Activated naive CD8-positive, alpha-beta T cell treated with anti-CD3 and anti-CD28 coated beads for 36 hours (primary cell): ENCODE measurements around the gene PRR16. TPM values are rescaled to one million over a fixed set of nuclear protein-coding genes. Genes with fewer than 3 reads are reported as not detected.

Experiments
- DNase-seq: peaks from one replicate; pipeline ENCODE4 v3.0.0; 2021
- H3K27ac Mint-ChIP-seq: one replicate; pipeline ENCODE4 v1.8.0; 2022; ENCODE audit warnings: mild to moderate bottlenecking, moderate library complexity, mixed read lengths
- H3K27me3 Mint-ChIP-seq: one replicate; pipeline ENCODE4 v1.8.0; 2022; ENCODE audit warnings: mild to moderate bottlenecking, mixed read lengths
- H3K36me3 Mint-ChIP-seq: one replicate; pipeline ENCODE4 v1.8.0; 2021; ENCODE audit warnings: mild to moderate bottlenecking, mixed read lengths
- H3K4me1 Mint-ChIP-seq: one replicate; pipeline ENCODE4 v1.8.0; 2021; ENCODE audit warnings: mixed read lengths
- H3K4me3 Mint-ChIP-seq: one replicate; pipeline ENCODE4 v1.8.0; 2022; ENCODE audit warnings: mild to moderate bottlenecking, moderate library complexity, mixed read lengths
- H3K9me3 Mint-ChIP-seq: one replicate; pipeline ENCODE4 v1.8.0; 2022; ENCODE audit warnings: mixed read lengths
- total RNA-seq, 2 experiments: library from RNA; stranded (reverse); gene quantifications; one replicate each; pipeline ENCODE4 v1.2.3, GENCODE V29; 2021

PRR16 gene
- total RNA-seq, 2 experiments from 2014 or later = not detected

GRCh38 chr5:120479066-120479465 is 15.0 kb downstream of the PRR16 start:
- peaks cover 4% of the 10 kb centered on the region for H3K27me3 Mint-ChIP-seq
- no peak overlapping the region for H3K27ac Mint-ChIP-seq
- no peak for DNase-seq
- H3K4me3 Mint-ChIP-seq = no peak overlapping the region
- H3K4me1 Mint-ChIP-seq = no peaks in the 10 kb centered on the region
- no peaks in the 10 kb centered on the region for H3K9me3 Mint-ChIP-seq
- H3K36me3 Mint-ChIP-seq = no peaks in the 10 kb centered on the region

GRCh38 chr5:120499876-120500563 is 35.9 kb downstream of the PRR16 start:
- no peak for DNase-seq
- H3K36me3 Mint-ChIP-seq = no peaks in the 10 kb centered on the region
- H3K4me1 Mint-ChIP-seq = no peaks in the 10 kb centered on the region
- H3K9me3 Mint-ChIP-seq = peaks cover 2% of the 10 kb centered on the region
- no peak overlapping the region for H3K4me3 Mint-ChIP-seq
- H3K27ac Mint-ChIP-seq = no peak overlapping the region
- peaks cover 5% of the 10 kb centered on the region for H3K27me3 Mint-ChIP-seq

DNA sequence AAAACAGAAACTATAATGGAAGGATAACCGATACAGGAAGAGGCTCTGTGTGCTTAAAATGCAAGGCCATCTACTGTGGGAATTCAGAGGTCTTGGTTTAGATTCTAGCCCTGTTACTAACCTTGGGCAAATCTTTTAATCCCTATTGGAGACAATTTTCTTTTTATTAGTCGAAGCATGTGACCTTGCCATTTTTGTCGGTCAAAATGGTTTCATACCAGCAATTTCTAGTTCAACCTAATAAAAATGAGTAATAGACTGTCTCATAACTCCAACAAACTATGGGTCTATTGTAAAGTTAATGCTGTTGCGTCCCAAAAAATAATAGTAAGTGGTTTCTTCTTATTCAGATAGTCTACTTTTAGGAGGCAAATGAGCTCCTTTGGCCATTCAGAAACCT is 38.4 kb downstream of the PRR16 start:
- Mint-ChIP-seq H3K4me3 (no peak overlapping the region), H3K27ac (no peak overlapping the region), H3K27me3 (peaks cover 5% of the 10 kb centered on the region), H3K4me1 (no peaks in the 10 kb centered on the region), H3K36me3 (no peaks in the 10 kb centered on the region), H3K9me3 (peaks cover 2% of the 10 kb centered on the region)
- DNase-seq = no peak

GRCh38 chr5:120503341-120503740 is 39.2 kb downstream of the PRR16 start:
- Mint-ChIP-seq H3K27ac (no peak overlapping the region), H3K4me3 (no peak overlapping the region)

DNA sequence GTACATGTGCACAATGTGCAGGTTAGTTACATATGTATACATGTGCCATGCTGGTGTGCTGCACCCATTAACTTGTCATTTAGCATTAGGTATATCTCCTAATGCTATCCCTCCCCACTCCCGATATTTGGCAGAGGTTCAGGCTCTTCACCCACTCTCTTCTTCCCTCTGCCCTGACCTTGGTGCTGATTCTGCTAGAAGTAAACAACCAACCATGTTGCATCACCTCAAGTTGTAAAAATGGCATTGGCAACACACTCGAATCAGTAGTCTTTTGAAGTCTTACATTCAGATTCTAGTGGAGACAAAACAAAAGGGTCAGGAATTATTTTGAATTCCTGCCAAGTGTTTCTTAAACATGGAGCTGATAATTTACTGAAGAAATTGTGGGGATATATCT is 40.0 kb downstream of the PRR16 start:
- DNase-seq = no peak
- peaks cover 2% of the 10 kb centered on the region for H3K9me3 Mint-ChIP-seq
- H3K27me3 Mint-ChIP-seq = peaks cover 5% of the 10 kb centered on the region
- no peaks in the 10 kb centered on the region for H3K36me3 Mint-ChIP-seq
- H3K27ac Mint-ChIP-seq = no peak overlapping the region
- no peaks in the 10 kb centered on the region for H3K4me1 Mint-ChIP-seq
- no peak overlapping the region for H3K4me3 Mint-ChIP-seq

More at GRCh38 chr5:120503341-120503740, 39.2 kb downstream of the PRR16 start:
- Mint-ChIP-seq H3K36me3 (no peaks in the 10 kb centered on the region), H3K4me1 (no peaks in the 10 kb centered on the region), H3K9me3 (peaks cover 2% of the 10 kb centered on the region), H3K27me3 (peaks cover 5% of the 10 kb centered on the region)
- no peak for DNase-seq

DNA sequence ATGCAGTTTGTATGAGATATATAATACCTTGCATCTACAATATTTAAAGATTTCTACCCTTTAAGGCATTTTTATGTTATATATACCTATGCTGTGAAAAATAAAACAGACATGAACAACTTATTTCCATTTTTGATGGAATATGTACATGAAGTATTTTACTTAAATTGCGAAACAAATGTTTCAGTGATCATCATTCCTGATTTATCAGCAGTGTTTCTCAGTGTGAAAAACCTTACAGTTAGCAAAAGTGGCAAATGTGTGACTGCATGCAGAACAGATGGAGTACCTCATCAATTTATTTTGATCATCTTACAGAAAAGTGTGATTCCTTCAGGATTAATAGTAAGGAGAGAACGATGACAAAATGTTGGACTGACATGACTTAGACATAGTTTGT is 43.1 kb downstream of the PRR16 start:
- H3K27ac Mint-ChIP-seq = no peak overlapping the region
- no peaks in the 10 kb centered on the region for H3K4me1 Mint-ChIP-seq
- peaks cover 2% of the 10 kb centered on the region for H3K9me3 Mint-ChIP-seq
- DNase-seq = no peak
- no peaks in the 10 kb centered on the region for H3K27me3 Mint-ChIP-seq
- H3K4me3 Mint-ChIP-seq = no peak overlapping the region
- H3K36me3 Mint-ChIP-seq = no peaks in the 10 kb centered on the region

GRCh38 chr5:120507800-120508463 is 43.8 kb downstream of the PRR16 start:
- Mint-ChIP-seq H3K27me3 (no peaks in the 10 kb centered on the region), H3K27ac (no peak overlapping the region), H3K4me3 (no peak overlapping the region), H3K36me3 (no peaks in the 10 kb centered on the region), H3K4me1 (no peaks in the 10 kb centered on the region), H3K9me3 (peaks cover 2% of the 10 kb centered on the region)
- no peak for DNase-seq

DNA sequence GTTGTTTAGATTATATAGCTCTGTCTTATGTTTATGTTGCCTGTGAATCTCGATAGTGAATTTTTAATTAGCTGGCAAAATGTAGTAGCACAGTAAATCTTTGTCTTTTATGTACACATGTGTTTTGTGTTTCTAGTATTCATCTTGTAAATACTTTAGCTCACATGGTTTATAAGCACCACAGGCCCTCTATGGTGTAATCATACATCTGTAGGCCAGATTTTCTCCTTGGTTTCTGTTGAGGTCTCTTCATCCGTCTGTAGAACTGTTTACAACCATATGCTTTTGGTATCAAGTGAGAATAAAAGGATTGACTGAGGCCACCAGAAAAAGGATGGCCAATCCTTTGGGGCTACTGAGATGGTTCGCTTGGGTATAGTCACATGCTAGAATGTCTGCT is 45.0 kb downstream of the PRR16 start:
- no peak overlapping the region for H3K27ac Mint-ChIP-seq
- H3K4me1 Mint-ChIP-seq = no peaks in the 10 kb centered on the region
- H3K36me3 Mint-ChIP-seq = no peaks in the 10 kb centered on the region
- peaks cover 1% of the 10 kb centered on the region for H3K9me3 Mint-ChIP-seq
- DNase-seq = no peak
- H3K4me3 Mint-ChIP-seq = no peak overlapping the region
- no peaks in the 10 kb centered on the region for H3K27me3 Mint-ChIP-seq

GRCh38 chr5:120510098-120510637 is 46.1 kb downstream of the PRR16 start:
- no peaks in the 10 kb centered on the region for H3K27me3 Mint-ChIP-seq
- H3K4me1 Mint-ChIP-seq = no peaks in the 10 kb centered on the region
- H3K9me3 Mint-ChIP-seq = no peaks in the 10 kb centered on the region
- H3K4me3 Mint-ChIP-seq = no peak overlapping the region
- no peak for DNase-seq
- H3K36me3 Mint-ChIP-seq = no peaks in the 10 kb centered on the region
- H3K27ac Mint-ChIP-seq = no peak overlapping the region

GRCh38 chr5:120510994-120511686 is 47.0 kb downstream of the PRR16 start:
- H3K9me3 Mint-ChIP-seq = no peaks in the 10 kb centered on the region
- no peak for DNase-seq

DNA sequence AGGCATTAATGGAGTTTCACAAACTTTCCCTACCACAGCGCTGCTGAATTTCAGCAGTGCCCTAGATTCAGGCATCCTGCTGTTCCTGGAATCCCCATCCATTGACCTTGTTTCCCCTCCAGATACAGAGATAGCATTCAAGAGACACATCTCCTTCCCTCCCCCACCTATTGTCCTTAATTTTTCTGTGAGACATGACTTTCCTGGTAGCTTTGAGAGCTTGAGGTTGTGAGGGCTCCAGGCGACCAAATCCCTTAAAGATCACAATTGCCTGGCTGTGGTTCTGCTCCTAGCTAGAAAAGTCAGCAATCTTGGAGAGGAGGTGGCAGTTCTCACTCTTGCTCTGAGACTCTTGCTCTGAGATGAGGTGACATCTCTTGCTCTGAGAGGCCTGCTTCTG is 48.0 kb downstream of the PRR16 start:
- no peak for DNase-seq
- Mint-ChIP-seq H3K27ac (no peak overlapping the region), H3K4me3 (no peak overlapping the region), H3K9me3 (no peaks in the 10 kb centered on the region), H3K27me3 (no peaks in the 10 kb centered on the region), H3K36me3 (no peaks in the 10 kb centered on the region), H3K4me1 (no peaks in the 10 kb centered on the region)

More at GRCh38 chr5:120510994-120511686, 47.0 kb downstream of the PRR16 start:
- Mint-ChIP-seq H3K36me3 (no peaks in the 10 kb centered on the region), H3K4me3 (no peak overlapping the region), H3K4me1 (no peaks in the 10 kb centered on the region), H3K27me3 (no peaks in the 10 kb centered on the region), H3K27ac (no peak overlapping the region)

- no peaks in the 10 kb centered on the region for H3K4me1 Mint-ChIP-seq
- no peak overlapping the region for H3K27ac Mint-ChIP-seq
- no peaks in the 10 kb centered on the region for H3K36me3 Mint-ChIP-seq
- no peak overlapping the region for H3K4me3 Mint-ChIP-seq
- DNase-seq = no peak
- H3K27me3 Mint-ChIP-seq = no peaks in the 10 kb centered on the region
- no peaks in the 10 kb centered on the region for H3K9me3 Mint-ChIP-seq
Observed at GRCh38 chr5:120512791-120513650, 48.9 kb downstream of the PRR16 start.

- H3K36me3 Mint-ChIP-seq = no peaks in the 10 kb centered on the region
Observed at GRCh38 chr5:120516805-120517204, 52.7 kb downstream of the PRR16 start.

GRCh38 chr5:120517607-120518252 is 53.6 kb downstream of the PRR16 start:
- Mint-ChIP-seq H3K4me3 (no peak overlapping the region), H3K27ac (no peak overlapping the region), H3K36me3 (no peaks in the 10 kb centered on the region), H3K27me3 (no peaks in the 10 kb centered on the region), H3K9me3 (no peaks in the 10 kb centered on the region), H3K4me1 (no peaks in the 10 kb centered on the region)
- DNase-seq = no peak

More at GRCh38 chr5:120516805-120517204, 52.7 kb downstream of the PRR16 start:
- DNase-seq = no peak
- Mint-ChIP-seq H3K4me3 (no peak overlapping the region), H3K4me1 (no peaks in the 10 kb centered on the region), H3K27me3 (no peaks in the 10 kb centered on the region), H3K9me3 (no peaks in the 10 kb centered on the region), H3K27ac (no peak overlapping the region)
